GM19395 (cell line): ENCODE data around the gene UCN2.
"Not testable (repeated sequence)": the region's sequence is repeated elsewhere in the genome, so short reads cannot be mapped to it uniquely, and the experiment has no call there.

ENCODE experiments used
- ATAC-seq: cut with Tn5 transposase; IDR thresholded peaks from one replicate; pipeline ENCODE4 v1.9.1; 2021; ENCODE audit warnings: mild to moderate bottlenecking, moderate library complexity; ENCODE audit not compliant: unreplicated experiment

Gene UCN2

DNA sequence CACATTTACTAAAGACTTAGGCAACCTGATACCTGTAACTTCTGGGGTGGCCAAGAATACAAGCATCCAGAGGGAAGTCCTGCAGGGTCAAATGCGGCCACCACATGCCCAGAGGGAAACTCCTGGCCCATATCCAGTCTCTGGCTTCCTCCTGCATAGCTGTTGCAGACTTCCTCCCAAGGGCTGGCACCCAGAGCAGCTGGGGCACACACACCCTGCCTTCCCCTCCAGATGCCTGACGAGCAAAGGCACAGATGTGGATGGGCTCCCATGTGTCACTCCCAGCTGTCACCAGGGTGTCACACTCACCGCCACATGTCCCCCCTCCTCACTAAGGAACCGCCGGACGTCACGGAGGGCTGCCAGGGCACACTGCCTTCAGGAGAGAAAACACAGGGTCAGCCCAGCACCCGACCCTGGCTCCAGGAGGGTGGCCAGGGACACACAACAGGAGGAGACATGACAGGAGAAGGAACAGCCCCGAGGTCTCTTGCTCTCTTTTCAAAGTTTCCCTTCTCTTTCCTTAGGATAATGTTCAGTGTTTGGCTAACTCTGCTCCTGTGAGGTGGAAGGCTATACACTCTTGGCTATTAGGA lies 20.2 kb downstream of the UCN2 start:
- no peak for ATAC-seq

DNA sequence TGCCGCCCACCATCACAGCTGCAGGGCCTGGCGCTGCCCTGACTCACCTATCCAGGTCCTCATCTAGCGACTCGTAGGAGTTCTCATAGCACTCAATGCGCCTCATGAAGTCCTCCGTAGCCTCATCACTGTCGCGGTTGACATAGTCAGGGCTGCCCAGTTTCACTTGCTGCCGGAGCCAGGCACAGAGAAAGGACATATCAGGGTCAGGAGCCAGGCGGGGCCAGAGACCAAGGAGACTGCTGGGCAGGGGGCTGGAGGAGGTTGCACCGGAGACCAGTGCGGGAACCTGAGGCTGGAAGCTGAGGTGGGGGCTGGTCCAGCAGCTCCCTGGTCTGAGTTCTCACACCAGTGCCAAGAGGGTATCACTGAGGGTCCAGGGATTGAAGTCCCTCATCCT lies 25.1 kb downstream of the UCN2 start:
- no peak for ATAC-seq

DNA sequence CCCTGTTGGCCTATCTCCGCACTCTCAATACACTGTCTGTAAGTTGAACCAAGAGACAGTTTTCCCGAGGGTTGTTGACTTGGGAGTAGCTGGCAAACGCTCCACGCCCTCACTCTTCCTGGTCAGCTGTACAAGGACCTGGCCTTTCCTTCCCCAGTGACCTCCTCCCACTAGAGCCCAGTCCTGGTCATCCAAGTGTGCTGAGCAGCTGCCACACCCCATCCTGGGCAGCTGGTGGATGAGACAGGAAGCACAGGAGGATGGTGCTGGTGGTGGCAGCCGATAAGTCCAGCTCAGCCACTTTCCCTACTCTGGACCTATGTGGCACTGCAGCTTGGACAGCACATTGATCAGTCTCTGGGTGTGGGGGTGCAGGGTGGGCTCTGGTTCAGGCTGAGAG lies 26.8 kb downstream of the UCN2 start:
- ATAC-seq = no peak

- no peak for ATAC-seq
These were observed 27.5 kb downstream of the UCN2 start for GRCh38 chr3:48536116-48536515.

DNA sequence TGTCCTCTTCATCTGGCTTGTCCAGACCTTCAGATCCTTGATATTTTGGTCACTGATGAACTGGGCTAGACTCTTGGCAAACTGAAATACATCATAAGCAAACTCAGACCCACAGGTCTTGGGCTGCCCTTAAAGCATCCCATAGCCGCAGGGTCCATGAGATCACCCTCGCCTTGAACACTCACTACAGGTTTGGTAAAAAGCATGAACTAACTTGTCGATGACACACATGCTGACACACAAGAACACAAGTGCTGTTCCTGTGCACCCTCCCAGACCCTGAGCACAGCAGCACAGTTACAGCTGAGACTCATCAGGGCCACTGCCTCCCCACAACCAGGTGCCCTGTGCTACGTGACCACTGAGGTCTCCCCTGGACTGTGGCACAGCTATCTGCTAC lies 28.0 kb downstream of the UCN2 start:
- ATAC-seq = no peak

DNA sequence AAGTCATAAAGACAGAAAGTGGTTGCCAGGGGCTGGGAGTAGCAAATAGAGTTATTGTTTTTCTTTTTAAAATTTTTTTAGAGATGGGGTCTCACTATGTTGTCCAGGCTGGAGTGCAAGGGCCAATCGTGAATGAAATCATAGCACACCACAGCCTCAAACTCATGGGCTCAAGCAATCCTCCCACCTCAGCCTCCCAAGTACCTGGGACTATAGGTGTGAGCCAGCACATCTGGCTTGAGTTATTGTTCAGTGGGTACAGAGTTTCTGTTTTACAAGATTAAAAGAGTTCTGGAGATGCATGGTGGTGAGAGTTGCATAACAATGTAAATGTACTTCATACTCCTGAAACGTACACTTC lies 30.6 kb downstream of the UCN2 start:
- no peak for ATAC-seq

DNA sequence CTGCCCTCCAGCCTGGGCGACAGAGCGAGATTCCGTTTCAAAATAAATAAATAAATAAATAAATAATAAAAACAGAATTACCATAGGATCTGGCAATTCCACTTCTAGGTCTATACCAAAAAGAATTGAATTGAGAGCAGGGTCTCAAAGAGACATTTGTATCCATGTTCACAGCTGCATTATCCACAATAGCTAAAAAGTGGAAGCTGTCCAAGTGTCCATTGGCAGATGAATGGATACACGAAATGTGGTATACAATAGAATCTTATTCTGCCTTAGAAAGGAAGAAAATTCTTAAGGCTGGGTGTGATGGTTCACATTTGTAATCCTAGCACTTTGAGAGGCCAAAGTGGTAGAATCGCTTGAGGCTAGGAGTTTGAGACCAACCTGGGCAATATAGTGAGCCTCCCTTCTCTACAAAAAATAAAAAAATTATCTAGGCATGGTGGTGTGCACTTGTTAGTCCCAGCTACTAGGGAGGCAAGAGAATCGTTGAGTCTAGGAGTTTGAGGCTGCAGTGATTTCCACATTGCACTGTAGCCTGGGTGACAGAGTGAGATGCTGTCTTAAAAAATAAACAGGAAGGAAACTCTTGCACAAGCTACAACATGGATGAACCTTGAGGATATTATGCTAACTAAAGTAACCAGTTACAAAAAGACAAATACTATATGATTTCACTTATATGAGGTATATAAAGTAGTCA lies 31.2 kb downstream of the UCN2 start:
- no peak for ATAC-seq

GRCh38 chr3:48530701-48531100 lies 32.9 kb downstream of the UCN2 start:
- ATAC-seq = not testable (repeated sequence)

DNA sequence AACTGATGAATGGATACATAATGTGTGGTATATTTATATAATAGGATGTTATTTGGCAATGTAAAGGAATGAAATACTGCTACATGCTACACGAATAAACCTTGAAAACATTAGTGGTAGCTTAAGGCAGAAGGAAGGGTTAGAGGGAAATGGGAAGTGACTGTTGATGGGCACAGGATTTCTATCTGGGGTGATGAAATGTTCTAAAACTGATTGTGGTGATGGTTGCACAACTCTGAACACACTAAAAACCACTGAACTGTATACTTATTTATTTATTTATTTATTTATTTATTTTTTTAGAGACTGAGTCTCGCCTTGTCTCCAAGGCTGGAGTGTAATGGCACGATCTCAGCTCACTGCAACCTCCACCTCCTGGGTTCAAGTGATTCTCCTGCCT lies 34.8 kb downstream of the UCN2 start:
- no peak for ATAC-seq

DNA sequence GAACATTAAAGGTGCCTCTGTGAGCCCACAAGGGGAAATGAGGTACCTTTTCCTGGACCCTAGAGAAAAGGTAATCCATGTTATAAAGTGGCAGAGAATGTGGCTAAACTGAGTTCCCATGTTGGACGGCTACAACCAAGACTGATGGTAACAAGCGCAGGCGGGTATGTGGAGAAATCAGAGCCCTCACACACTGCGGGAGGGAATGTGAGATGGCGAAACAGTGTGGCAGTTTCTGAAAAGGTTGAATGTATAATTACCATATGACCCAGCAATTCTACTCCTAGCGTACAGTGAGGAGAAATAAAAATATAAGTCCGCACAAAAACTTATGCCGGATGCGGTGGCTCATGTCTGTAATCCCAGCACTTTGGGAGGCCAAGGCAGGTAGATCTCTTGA lies 35.5 kb downstream of the UCN2 start:
- ATAC-seq = no peak

GRCh38 chr3:48524970-48525369 lies 38.6 kb downstream of the UCN2 start:
- ATAC-seq = no peak

- no peak for ATAC-seq
These were observed 41.9 kb downstream of the UCN2 start for GRCh38 chr3:48521635-48522034.

DNA sequence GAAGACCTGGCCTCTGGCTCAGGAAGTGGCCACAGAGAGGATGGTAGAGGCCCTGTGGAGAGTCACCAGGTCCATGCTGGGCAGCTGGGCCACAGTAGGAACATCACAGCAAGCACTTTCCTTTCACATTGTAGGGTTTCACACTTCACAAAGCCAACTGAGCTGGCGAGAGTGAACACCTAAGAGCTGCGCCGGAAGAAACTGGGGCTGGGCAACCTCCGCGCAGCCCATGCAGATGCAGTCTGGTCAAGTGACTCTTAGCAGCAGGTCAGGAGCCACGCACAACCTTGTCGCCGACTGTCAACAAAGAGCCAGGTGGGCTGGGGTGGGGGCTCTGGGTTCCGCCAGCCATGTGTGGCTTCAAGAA lies 44.3 kb downstream of the UCN2 start:
- ATAC-seq = no peak

GRCh38 chr3:48518638-48519276 lies 44.8 kb downstream of the UCN2 start:
- no peak for ATAC-seq

DNA sequence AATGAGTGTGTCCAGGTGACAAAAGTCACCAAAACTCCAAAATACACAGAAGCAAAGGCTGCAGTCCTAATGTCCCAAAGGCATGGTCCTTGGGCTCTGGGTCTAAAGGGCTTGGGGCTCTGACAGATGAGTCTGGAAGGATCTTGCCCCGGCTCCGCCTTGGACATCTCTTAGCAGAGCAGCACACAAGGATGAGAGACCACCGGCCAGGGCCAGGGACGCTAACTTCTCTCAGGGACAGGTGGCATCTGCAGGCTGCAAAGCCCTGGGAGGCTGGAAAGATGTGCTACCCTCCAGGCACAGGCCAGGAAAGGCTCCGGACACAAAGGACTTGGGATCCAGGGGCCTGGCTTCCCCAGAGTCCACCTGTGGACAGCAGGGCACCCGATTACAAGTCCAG lies 45.5 kb downstream of the UCN2 start:
- no peak for ATAC-seq

DNA sequence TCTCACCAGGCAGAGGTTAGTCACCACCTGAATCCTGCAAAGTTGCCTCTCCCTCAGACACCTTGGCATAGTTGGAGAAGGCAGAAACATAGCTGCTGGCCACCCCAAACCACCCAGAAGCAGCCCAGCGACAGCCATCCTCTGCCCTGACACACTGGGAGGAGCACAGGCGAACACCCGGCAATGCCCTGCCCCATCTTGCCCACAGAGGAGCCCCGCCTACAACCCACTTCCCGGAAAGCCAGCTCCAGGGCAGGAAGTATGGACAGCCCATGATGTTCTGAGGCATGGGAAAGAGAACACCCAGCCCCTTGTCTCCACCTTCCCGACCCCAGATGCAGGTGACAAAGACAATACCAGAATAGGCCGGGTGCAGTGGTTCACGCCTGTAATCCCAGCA lies 47.0 kb downstream of the UCN2 start:
- no peak for ATAC-seq

- no peak for ATAC-seq
These were observed 49.0 kb downstream of the UCN2 start for GRCh38 chr3:48514431-48515227.
